ENCODE data around the gene GRAMD1B.
A peak's percentile ranks its signal among the peaks of the same experiment; 100 is the strongest.

The GRAMD1B gene

DNA sequence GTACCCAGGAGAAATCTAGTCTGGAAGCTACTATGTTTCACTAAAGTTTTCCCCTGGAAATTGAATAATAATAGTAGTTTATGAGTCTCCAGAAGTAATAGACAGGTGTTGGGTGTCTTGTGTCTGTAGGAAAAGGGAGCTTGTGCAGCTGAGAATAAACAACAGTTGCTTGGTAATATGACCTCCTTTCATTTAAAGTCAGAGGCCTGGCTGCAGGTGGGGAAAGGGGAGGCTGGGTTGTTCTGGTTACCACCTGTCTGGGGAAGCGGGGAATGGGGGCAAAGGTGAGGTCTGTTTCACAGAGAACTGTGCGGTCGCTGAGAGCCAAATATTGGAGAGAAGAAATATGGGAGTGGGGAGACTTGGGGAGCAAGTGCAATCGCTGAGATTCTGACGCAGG, 3.3 kb upstream of the GRAMD1B start:
- TF ChIP-seq, protein P1, sequence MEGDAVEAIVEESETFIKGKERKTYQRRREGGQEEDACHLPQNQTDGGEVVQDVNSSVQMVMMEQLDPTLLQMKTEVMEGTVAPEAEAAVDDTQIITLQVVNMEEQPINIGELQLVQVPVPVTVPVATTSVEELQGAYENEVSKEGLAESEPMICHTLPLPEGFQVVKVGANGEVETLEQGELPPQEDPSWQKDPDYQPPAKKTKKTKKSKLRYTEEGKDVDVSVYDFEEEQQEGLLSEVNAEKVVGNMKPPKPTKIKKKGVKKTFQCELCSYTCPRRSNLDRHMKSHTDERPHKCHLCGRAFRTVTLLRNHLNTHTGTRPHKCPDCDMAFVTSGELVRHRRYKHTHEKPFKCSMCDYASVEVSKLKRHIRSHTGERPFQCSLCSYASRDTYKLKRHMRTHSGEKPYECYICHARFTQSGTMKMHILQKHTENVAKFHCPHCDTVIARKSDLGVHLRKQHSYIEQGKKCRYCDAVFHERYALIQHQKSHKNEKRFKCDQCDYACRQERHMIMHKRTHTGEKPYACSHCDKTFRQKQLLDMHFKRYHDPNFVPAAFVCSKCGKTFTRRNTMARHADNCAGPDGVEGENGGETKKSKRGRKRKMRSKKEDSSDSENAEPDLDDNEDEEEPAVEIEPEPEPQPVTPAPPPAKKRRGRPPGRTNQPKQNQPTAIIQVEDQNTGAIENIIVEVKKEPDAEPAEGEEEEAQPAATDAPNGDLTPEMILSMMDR (IDR thresholded peaks at IDR 0.05; ENCODE audit: low read depth, low read length) = no peak
- no peak overlapping the region for H3K4me3 ChIP-seq (ENCODE audit: low read depth, low read length)

DNA sequence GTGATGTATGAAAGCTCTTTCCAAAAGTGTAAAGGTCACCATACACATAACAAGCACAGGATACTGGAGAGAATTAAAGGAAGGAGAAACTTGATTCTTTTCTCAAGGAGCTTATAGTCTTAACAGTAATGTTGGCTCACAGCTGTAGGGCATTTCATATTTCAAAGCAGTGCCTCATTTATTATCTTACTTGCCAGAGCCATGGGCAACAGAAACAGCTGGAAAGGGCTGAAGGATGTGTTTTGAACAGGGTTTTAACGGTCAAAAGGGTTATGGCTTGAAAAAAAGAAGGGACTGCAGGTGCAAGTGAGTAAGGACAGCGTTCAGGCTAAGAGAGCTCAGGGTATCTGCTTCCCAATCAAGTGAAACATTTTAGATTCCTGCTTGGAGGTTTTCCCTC, 2.7 kb upstream of the GRAMD1B start:
- no peak overlapping the region for H3K4me3 ChIP-seq (ENCODE audit: low read depth, low read length)
- TF ChIP-seq, protein P1 (IDR thresholded peaks at IDR 0.05; ENCODE audit: low read depth, low read length) = no peak

DNA sequence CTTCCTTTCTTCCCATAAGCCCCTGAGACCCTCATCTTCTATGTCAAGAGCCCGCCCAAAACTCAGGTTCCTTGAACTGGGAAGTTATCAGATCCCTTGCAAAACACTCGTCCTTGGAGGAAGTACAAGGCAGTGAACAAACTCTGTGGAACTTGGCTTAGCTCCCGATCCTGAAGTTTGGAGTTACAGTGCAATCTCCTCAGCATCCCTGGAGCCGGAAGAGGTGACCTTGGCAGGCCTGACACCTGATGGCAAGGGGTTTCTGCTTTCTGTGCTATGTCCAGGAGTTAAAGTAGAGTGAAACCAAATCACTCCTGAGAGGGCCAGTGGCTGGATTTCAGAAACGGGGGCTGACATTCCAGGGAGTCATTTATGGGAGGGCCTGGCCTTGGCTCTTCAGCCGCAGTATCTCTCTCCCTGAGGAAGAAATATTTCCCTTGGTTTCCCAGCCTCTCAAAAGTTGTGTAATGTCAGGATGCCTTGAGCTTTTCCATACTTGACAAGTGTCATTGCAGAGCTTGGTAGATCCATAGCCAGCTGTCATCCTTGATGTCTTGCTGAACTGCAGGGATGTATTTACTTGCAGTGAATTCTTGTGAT, 1.9 kb upstream of the GRAMD1B start:
- H3K4me3 ChIP-seq (ENCODE audit: low read depth, low read length) = no peak overlapping the region
- TF ChIP-seq, protein P1 (IDR thresholded peaks at IDR 0.05; ENCODE audit: low read depth, low read length) = no peak

DNA sequence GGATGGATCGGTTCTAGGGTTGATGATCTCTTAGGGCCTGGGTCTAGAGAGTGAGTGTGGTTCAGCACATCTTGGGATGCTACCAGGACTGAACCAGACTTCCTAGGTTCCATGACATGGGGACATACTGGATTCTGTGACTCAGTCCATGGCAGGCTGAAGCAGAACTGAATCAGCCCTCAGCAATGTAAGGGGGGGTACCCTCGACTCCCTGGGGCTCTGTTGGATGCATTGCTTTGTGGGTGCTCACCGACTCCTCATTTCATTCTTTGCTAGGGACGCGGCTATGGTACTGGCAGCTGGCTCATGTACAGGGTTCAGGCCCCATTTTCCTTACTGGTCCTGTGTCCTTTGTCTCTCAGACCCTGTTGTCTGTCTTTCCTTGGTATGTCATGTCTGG, 733 bp upstream of the GRAMD1B start:
- TF ChIP-seq, protein P1 (IDR thresholded peaks at IDR 0.05; ENCODE audit: low read depth, low read length) = no peak
- H3K4me3 ChIP-seq (ENCODE audit: low read depth, low read length) = peak overlapping the region; percentile 69

DNA sequence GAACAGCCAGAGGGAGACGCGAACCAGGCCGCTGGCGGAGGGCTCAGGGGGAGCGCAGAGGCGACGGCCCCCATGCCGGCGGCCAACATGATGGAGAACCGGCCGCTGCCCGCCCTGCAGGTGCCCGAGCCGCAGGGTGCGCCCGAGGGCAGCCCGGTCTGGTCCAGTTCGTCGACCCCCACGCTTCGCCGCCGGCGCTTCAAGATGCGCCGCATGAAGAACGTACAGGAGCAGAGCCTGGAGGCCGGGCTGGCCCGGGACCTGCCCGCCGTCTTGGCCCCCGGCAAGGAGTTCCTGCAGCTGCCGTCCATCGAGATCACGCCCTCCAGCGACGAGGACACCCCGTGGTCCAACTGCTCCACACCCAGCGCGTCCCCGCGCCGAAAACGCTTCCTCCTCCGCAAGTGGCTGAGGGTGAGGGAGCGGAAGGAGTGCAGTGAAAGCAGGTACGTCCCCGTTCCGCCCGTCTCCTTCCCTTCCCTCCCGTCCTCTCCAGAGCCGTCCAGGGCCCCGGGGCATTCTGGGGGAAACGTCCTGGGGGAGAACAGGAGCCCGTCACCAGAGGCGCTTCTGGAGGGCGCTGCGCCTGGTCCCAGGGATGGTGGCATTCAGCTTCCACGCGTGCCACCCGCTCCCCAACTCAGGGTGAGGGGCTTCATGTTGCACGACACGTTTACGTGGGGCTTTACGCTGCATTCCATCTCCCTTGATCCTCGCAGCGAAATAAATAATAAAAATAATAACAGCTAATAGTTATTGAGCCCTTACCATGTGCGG, 840 bp downstream of the GRAMD1B start:
- peak overlapping the region; percentile 69 for H3K4me3 ChIP-seq (ENCODE audit: low read depth, low read length)
- TF ChIP-seq, protein P1 (IDR thresholded peaks at IDR 0.05; ENCODE audit: low read depth, low read length) = no peak

DNA sequence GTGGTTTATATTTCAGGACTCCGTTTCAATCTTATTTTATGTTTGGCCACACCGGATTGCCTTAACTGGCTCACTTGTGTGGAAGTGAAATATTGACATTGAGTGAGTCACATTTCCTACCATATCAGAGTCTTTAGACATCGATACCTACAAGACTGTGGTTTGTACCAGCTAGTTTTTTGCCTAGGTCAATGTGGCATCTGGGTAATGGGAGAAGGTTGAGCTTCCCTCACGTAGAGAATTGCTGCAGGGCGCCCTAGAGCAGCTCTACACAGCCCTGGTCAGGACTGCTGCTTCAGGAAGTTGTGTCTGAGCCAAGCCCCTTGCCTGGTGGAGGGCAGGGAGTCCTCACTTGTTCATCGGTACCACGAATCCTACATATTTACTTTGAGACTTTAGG, 1.6 kb downstream of the GRAMD1B start:
- H3K4me3 ChIP-seq (ENCODE audit: low read depth, low read length) = peak overlapping the region; percentile 69
- TF ChIP-seq, protein P1 (IDR thresholded peaks at IDR 0.05; ENCODE audit: low read depth, low read length) = no peak

DNA sequence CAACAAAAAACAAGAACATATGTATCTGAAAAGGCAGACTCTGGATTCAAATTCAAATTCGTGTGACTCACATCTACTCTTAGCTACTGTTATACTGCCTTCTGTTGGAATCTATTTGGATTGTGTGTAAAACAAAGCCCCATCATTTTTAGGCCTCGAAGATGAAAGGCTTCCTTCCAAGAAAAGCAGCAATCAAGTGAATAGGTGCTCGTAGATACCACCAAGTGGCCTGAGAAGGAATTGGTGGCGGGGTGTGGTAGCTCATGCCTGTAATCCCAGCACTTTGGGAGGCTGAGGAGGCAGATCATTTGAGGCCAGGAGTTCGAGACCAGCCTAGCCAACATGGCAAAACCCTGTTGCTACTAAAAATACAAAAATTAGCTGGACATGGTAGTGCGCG, 4.2 kb downstream of the GRAMD1B start:
- no peak overlapping the region for H3K4me3 ChIP-seq (ENCODE audit: low read depth, low read length)
- TF ChIP-seq, protein P1 (IDR thresholded peaks at IDR 0.05; ENCODE audit: low read depth, low read length) = 0 out of 2 replicates have a peak, but pooled peaks have one; percentile 11

Measured in WI38 (cell line).